K562 (cell line): Measurements from ENCODE around the gene TBX1. TPM values are rescaled to one million over a fixed set of nuclear protein-coding genes. Genes with fewer than 3 reads are reported as not detected.

Experiments
- C11orf30 ChIP-seq: fragments of 450-650 bp; IDR thresholded peaks from 2 replicates; pipeline ENCODE4 v1.6.1; 2016; ENCODE audit warnings: low read depth, mild to moderate bottlenecking
- MXD1 ChIP-seq: fragments of 250-450 bp; sonication (Bioruptor Pico); IDR thresholded peaks from 2 replicates; pipeline ENCODE4 v1.8.0; 2021; ENCODE audit warnings: borderline replicate concordance, mild to moderate bottlenecking, moderate library complexity; ENCODE audit not compliant: poor library complexity, severe bottlenecking
- POLR2AphosphoS5 ChIP-seq: IDR thresholded peaks from 2 replicates; pipeline ENCODE4 v1.6.1; 2011; ENCODE audit warnings: mild to moderate bottlenecking, low read depth, low read length, moderate library complexity; ENCODE audit not compliant: control insufficient read depth, insufficient read depth
- RAD51 ChIP-seq: fragments of 450-650 bp; IDR thresholded peaks from 2 replicates; pipeline ENCODE4 v1.7.1; 2016; ENCODE audit warnings: low read depth, mild to moderate bottlenecking, borderline replicate concordance
- SAP30 ChIP-seq: fragments of 200-600 bp; sonication (generic); IDR thresholded peaks from 2 replicates; pipeline ENCODE4 v1.6.1; 2012; ENCODE audit warnings: borderline replicate concordance, low read depth, mild to moderate bottlenecking, moderate library complexity, low read length, control low read depth, inconsistent platforms; ENCODE audit not compliant: insufficient read depth, poor library complexity, severe bottlenecking
- TBL1XR1 ChIP-seq, 2 experiments: IDR thresholded peaks; 2 replicates each; pipeline ENCODE4 v1.6.1; 2012; ENCODE audit warnings: improper control_type of control experiment in 2 of 2, low read length in 2 of 2, mild to moderate bottlenecking in 1 of 2
- TRIM24 ChIP-seq, 2 experiments: fragments of 450-650 bp; IDR thresholded peaks; 2 replicates each; pipeline ENCODE4 v1.6.1; 2016
- WHSC1 ChIP-seq: IDR thresholded peaks from one replicate; pipeline ENCODE4 v1.6.1; 2012; ENCODE audit warnings: low read length, control low read depth, inconsistent platforms
- ZBED1 ChIP-seq: IDR thresholded peaks from 2 replicates; pipeline ENCODE4 v1.6.1; 2014
- ZBTB7A ChIP-seq: IDR thresholded peaks from 2 replicates; pipeline ENCODE4 v1.6.1; 2011; ENCODE audit warnings: low read depth, mild to moderate bottlenecking, low read length, moderate library complexity, borderline replicate concordance; ENCODE audit not compliant: control insufficient read depth
- ZNF3 ChIP-seq: fragments of 250-450 bp; sonication (Bioruptor Pico); IDR thresholded peaks from 2 replicates; pipeline ENCODE4 v1.5.0; 2021; ENCODE audit warnings: mild to moderate bottlenecking, moderate library complexity
- ZNF584 ChIP-seq: fragments of 200-800 bp; sonication (Bioruptor generic); IDR thresholded peaks from 2 replicates; pipeline ENCODE4 v1.6.1; 2016; ENCODE audit warnings: low read depth, mild to moderate bottlenecking, missing genetic modification characterization, missing compliant biosample characterization
- polyA plus RNA-seq, 8 experiments: library from polyadenylated mRNA; depleted of rRNA in 4 of 8; stranded (reverse) in 5 of 8; unstranded in 3 of 8; fragments of >200 nt; fragmentation: Nextera tagmentation in 2 of 8; fragmentation: Illumina TruSeq in 1 of 8; extraction: Ambion mirVana in 2 of 8; extraction: Trizol in 1 of 8; gene quantifications; 2 replicates each; pipeline versions ENCODE4 v1.2.1 to v1.2.3, GENCODE V29; 2011 to 2014; ENCODE audit warnings: inconsistent platforms in 1 of 8, missing spikeins in 1 of 8
- total RNA-seq, 7 experiments: library from RNA; depleted of rRNA in 6 of 7; stranded (reverse); fragments of >200 nt in 6 of 7; fragmentation: Illumina TruSeq in 2 of 7; extraction: Trizol in 2 of 7; gene quantifications; 2 replicates each; pipeline versions ENCODE4 v1.2.1 to v1.2.3, GENCODE V29; 2011 to 2021; ENCODE audit warnings: low replicate concordance in 1 of 7
- TF ChIP-seq, protein P1 (sequence below), 2 experiments: fragments of 450-650 bp in 1 of 2; sonication (generic) in 1 of 2; formaldehyde crosslinking in 1 of 2; IDR thresholded peaks; 2 replicates each; pipeline versions ENCODE4 v1.7.1 to v1.9.0; 2016 to 2022; ENCODE audit warnings: inconsistent platforms in 1 of 2, mild to moderate bottlenecking in 1 of 2, missing genetic modification reagents in 1 of 2
- TF ChIP-seq, protein P2 (sequence below): sonication (generic); formaldehyde crosslinking; IDR thresholded peaks from 2 replicates; pipeline ENCODE4 v1.8.0; 2022; ENCODE audit warnings: missing genetic modification reagents, mild to moderate bottlenecking, moderate library complexity, borderline replicate concordance
- TF ChIP-seq, protein P3 (sequence below): fragments of 250-450 bp; sonication (Bioruptor Pico); IDR thresholded peaks from 2 replicates; pipeline ENCODE4 v1.4.0; 2020; ENCODE audit warnings: mild to moderate bottlenecking

Gene TBX1
- total and polyA plus RNA-seq, 9 of the 15 experiments (the other 6 are each of a cell fraction or from before 2014, with no cell fraction given), result 0.07 to 35.0 (median 3.9) TPM

DNA sequence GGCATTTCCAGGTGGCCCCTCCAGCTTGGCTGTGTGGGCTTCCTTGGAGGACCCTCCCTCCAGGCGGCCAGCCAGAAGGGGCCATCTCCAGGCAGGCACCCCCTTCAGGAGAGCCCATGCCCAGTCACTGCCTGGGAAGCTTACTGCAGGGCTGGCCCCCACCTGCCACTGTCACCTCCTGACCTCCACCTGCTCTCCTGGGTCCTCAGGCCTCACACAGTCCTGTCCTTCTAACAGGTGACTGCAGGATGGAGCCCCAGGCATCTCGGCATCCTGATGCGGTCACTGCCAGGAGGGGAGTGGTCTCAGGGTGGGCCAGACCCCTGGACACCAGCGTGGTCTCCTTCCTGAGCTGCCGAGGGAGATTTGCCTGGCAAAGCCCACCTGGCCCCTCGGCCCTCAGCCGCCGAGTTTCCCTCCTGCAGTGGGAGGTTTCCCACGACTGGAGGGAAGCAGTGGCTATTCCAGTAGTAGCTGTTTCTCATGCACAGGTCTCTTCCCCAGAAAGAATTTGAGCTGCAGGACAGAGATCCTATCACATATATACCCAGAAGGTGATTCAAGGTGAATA is 13.0 kb downstream of the TBX1 start (continued):
- TF ChIP-seq TRIM24 (IDR thresholded peaks at IDR 0.05) (no peak), ZBED1 (no peak), RAD51 (no peak), ZBTB7A (peak; percentile 71), WHSC1 (peak; percentile 98), SAP30 (peak; percentile 45), ZNF584 (CRISPR knock-in tag) (0 out of 2 replicates have a peak, but pooled peaks have one; percentile 4), ZNF3 (no peak), POLR2AphosphoS5 (no peak), TBL1XR1 (IDR thresholded peaks at IDR 0.05; ENCODE audit: low read length in 2 of 2) (0 out of 4 replicates have a peak, but pooled peaks of 1 of the 2 experiments have one; percentile 12), MXD1 (CRISPR knock-in tag) (no peak), C11orf30 (no peak)
- TF ChIP-seq, protein P1, sequence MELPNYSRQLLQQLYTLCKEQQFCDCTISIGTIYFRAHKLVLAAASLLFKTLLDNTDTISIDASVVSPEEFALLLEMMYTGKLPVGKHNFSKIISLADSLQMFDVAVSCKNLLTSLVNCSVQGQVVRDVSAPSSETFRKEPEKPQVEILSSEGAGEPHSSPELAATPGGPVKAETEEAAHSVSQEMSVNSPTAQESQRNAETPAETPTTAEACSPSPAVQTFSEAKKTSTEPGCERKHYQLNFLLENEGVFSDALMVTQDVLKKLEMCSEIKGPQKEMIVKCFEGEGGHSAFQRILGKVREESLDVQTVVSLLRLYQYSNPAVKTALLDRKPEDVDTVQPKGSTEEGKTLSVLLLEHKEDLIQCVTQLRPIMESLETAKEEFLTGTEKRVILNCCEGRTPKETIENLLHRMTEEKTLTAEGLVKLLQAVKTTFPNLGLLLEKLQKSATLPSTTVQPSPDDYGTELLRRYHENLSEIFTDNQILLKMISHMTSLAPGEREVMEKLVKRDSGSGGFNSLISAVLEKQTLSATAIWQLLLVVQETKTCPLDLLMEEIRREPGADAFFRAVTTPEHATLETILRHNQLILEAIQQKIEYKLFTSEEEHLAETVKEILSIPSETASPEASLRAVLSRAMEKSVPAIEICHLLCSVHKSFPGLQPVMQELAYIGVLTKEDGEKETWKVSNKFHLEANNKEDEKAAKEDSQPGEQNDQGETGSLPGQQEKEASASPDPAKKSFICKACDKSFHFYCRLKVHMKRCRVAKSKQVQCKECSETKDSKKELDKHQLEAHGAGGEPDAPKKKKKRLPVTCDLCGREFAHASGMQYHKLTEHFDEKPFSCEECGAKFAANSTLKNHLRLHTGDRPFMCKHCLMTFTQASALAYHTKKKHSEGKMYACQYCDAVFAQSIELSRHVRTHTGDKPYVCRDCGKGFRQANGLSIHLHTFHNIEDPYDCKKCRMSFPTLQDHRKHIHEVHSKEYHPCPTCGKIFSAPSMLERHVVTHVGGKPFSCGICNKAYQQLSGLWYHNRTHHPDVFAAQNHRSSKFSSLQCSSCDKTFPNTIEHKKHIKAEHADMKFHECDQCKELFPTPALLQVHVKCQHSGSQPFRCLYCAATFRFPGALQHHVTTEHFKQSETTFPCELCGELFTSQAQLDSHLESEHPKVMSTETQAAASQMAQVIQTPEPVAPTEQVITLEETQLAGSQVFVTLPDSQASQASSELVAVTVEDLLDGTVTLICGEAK (IDR thresholded peaks at IDR 0.05), result no peak
- TF ChIP-seq, protein P1 (CRISPR knock-in tag; IDR thresholded peaks at IDR 0.05), result peak; percentile 33
- TF ChIP-seq, protein P2, sequence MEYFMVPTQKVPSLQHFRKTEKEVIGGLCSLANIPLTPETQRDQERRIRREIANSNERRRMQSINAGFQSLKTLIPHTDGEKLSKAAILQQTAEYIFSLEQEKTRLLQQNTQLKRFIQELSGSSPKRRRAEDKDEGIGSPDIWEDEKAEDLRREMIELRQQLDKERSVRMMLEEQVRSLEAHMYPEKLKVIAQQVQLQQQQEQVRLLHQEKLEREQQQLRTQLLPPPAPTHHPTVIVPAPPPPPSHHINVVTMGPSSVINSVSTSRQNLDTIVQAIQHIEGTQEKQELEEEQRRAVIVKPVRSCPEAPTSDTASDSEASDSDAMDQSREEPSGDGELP (CRISPR knock-in tag), result no peak
- TF ChIP-seq, protein P3, sequence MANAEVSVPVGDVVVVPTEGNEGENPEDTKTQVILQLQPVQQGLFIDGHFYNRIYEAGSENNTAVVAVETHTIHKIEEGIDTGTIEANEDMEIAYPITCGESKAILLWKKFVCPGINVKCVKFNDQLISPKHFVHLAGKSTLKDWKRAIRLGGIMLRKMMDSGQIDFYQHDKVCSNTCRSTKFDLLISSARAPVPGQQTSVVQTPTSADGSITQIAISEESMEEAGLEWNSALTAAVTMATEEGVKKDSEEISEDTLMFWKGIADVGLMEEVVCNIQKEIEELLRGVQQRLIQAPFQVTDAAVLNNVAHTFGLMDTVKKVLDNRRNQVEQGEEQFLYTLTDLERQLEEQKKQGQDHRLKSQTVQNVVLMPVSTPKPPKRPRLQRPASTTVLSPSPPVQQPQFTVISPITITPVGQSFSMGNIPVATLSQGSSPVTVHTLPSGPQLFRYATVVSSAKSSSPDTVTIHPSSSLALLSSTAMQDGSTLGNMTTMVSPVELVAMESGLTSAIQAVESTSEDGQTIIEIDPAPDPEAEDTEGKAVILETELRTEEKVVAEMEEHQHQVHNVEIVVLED, result no peak
